ENCODE data around the gene MRPS27.

MRPS27 gene

DNA sequence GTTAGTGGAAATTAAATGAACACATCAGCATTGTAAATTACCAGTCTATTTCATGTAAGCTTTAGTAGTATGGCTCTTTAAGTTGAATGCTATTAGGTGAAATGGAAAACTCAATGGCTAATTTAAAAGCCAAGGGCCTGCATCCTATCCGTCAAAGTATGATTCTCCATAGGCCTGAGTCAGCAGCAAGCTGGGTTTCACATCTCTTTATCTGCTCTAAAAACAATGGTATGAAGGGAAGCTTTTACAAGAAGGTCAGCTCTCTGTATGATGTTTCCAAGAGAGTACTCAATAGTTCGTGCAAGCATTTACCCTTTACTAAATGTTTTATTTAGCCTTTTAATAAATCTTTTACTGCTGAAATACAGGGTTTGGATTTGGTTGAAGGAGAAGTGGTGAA is 149.9 kb downstream of the MRPS27 start:
- TF ChIP-seq CTCF (IDR thresholded peaks at IDR 0.05) = no peak
- TF ChIP-seq ZFX (IDR thresholded peaks at IDR 0.05; ENCODE audit: borderline replicate concordance) = no peak
- H3K27ac ChIP-seq = no peak overlapping the region

All from 22Rv1 (cell line).